Spleen (tissue), 7 donors: Measurements from ENCODE around the gene NT5DC4.

Experiments used
- POLR2A ChIP-seq, 3 donors: fragments of 450-650 bp; IDR thresholded peaks; one replicate each; pipeline ENCODE4 v1.5.1; 2017; ENCODE audit warnings: antibody characterized with exemption in 3 of 3, mild to moderate bottlenecking in 1 of 3
- POLR2AphosphoS5 ChIP-seq, 3 donors: sonication (generic); formaldehyde crosslinking; IDR thresholded peaks; one replicate each; pipeline ENCODE4 v1.5.1; 2017; ENCODE audit warnings: antibody characterized with exemption in 3 of 3
- TF ChIP-seq, protein P1 (sequence below), 11 experiments: fragments of 200-600 bp in 7 of 11; fragments of 450-650 bp in 4 of 11; sonication (generic) in 4 of 11; IDR thresholded peaks in 8 of 11; conservative IDR thresholded peaks in 3 of 11; 1 replicate in 7 of 11; 2 replicates in 4 of 11; pipeline versions ENCODE4 v1.4.0 to v1.8.0; 2016 to 2021; ENCODE audit warnings: antibody characterized with exemption in 11 of 11, inconsistent platforms in 4 of 11, mild to moderate bottlenecking in 1 of 11
- donor health status: DM: no; HTN: no; CAD: no; lungs with moderate emphysema.
- donor health status: DM: no; HTN: no; CAD: no.
- donor health status: DM: no; HTN: no; CAD: no.

DNA sequence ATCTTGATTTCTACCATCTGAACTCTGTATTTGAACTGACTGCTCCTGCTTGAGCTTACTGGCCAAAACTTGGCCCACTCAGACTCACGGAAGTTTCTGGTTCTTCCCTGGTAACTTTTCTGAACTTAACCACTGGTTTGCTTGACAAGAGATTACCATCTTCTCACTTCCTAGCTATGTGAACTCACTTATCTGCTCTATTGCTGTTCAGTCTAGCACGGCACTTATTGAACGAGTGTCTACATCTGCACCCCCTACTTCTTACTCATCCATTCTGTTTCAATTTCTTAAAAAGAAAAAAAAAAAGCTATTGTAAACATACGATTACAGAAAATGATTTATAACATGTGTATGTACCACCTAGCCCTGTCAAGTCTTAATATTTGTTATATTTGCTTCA is 34.6 kb downstream of the NT5DC4 start:
- TF ChIP-seq, protein P1, sequence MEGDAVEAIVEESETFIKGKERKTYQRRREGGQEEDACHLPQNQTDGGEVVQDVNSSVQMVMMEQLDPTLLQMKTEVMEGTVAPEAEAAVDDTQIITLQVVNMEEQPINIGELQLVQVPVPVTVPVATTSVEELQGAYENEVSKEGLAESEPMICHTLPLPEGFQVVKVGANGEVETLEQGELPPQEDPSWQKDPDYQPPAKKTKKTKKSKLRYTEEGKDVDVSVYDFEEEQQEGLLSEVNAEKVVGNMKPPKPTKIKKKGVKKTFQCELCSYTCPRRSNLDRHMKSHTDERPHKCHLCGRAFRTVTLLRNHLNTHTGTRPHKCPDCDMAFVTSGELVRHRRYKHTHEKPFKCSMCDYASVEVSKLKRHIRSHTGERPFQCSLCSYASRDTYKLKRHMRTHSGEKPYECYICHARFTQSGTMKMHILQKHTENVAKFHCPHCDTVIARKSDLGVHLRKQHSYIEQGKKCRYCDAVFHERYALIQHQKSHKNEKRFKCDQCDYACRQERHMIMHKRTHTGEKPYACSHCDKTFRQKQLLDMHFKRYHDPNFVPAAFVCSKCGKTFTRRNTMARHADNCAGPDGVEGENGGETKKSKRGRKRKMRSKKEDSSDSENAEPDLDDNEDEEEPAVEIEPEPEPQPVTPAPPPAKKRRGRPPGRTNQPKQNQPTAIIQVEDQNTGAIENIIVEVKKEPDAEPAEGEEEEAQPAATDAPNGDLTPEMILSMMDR (IDR thresholded peaks at IDR 0.05 in 8 of 11, conservative IDR thresholded peaks at IDR 0.05 in 3 of 11): no peak
- TF ChIP-seq POLR2AphosphoS5 (IDR thresholded peaks at IDR 0.05) (no peak), POLR2A (IDR thresholded peaks at IDR 0.05) (no peak)
